ENCODE measurements around the gene STPG3. TPM values are rescaled to one million over a fixed set of nuclear protein-coding genes. Genes with fewer than 3 reads are reported as not detected.
A peak's percentile ranks its signal among the peaks of the same experiment; 100 is the strongest.

STPG3 gene
- total and polyA plus RNA-seq, 2 of the 4 experiments (the other 2 are of a cell fraction) = not detected

DNA sequence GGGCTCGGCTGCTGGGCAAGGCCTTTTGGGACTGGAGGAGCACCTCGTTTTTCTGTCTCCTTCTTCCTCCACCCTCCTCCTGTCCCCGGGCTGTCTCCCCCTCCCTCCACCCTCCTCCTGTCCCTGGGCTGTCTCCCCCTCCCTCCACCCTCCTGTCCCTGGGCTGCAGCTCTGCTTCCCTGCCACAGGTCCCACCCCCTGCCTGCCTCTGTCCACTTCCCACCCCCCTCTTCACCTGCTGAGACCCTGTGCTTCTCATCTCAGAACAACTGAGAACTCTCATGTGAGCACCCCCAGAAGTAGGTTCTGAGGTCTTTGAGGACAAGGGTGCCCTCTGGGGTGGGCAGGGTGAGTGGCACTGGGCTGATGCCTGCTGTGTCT lies 20.6 kb downstream of the STPG3 start:
- peaks cover 13 to 72% of the 10 kb centered on the region in 2 experiments for H3K79me1 ChIP-seq (ENCODE audit: low read depth in 1 of 2, low read length in 2 of 2)
- H3K4ac ChIP-seq (ENCODE audit: low read depth, low read length) = no peak overlapping the region
- in situ Hi-C loops (cut with MboI; ENCODE audit: low sequenced_read_pairs) (no loop called here), dilution Hi-C loops (cut with HindIII; ENCODE audit: low sequenced_read_pairs, unreplicated experiment) (no loop called here), intact Hi-C loops (cut with micrococcal nuclease) (no loop called here)
- H2BK5ac ChIP-seq (ENCODE audit: low read depth, low read length, poor library complexity, severe bottlenecking) = no peak overlapping the region
- peaks cover 14% of the 10 kb centered on the region for H3K9me1 ChIP-seq (ENCODE audit: insufficient read depth, low read length)
- no peak overlapping the region for H4K91ac ChIP-seq (ENCODE audit: insufficient read depth, low read depth, low read length)
- no peak overlapping the region for H4K8ac ChIP-seq (ENCODE audit: low read depth in 2 of 2, low read length in 2 of 2)
- POLR2A ChIA-PET (ENCODE audit: unreplicated experiment) = no interaction called here
- WGBS, 2 experiments (ENCODE audit: extremely low coverage in 2 of 2, insufficient read length in 1 of 2) = 30% methylated on average over 2 of the region's 3 CpGs; no CpG with 5 or more reads in 1 of the 2 experiments
- H3K9me3 ChIP-seq (ENCODE audit: control insufficient read depth, insufficient read depth, low read length) = no peaks in the 10 kb centered on the region
- no peak overlapping the region for H2BK15ac ChIP-seq (ENCODE audit: low read depth, low read length)
- H3K23ac ChIP-seq (ENCODE audit: low read depth, low read length) = no peak overlapping the region
- H3K9ac ChIP-seq (ENCODE audit: low read depth, low read length) = no peak overlapping the region
- peaks cover 29% of the 10 kb centered on the region for H4K20me1 ChIP-seq (ENCODE audit: insufficient read depth, low read length)
- H3K14ac ChIP-seq (replicated peaks; ENCODE audit: low read depth, low read length) = no peak overlapping the region
- H3K4me1 ChIP-seq (ENCODE audit: control insufficient read depth, insufficient read depth, low read length) = peaks cover 15% of the 10 kb centered on the region
- no peak overlapping the region for H3K56ac ChIP-seq (ENCODE audit: extremely low read depth, insufficient read depth, low read length)
- no peak overlapping the region for H2AK5ac ChIP-seq (ENCODE audit: low read depth, low read length)
- no peak overlapping the region for H3K27ac ChIP-seq (ENCODE audit: insufficient read depth, low read length)
- DNase-seq (no peak), ATAC-seq (ENCODE audit: low read depth) (no peak)
- peaks cover 46% of the 10 kb centered on the region for H3K36me3 ChIP-seq (ENCODE audit: control insufficient read depth, insufficient read depth, low read length)
- H3K4me3 ChIP-seq (ENCODE audit: insufficient read depth, low read depth, low read length) = no peak overlapping the region
- H3K18ac ChIP-seq (ENCODE audit: low read depth, low read length) = no peak overlapping the region
- no peak overlapping the region for H2AFZ ChIP-seq (replicated peaks; ENCODE audit: low read length, poor library complexity)
- H3K27me3 ChIP-seq (ENCODE audit: control insufficient read depth, insufficient read depth, low read length) = no peaks in the 10 kb centered on the region
- CTCF ChIA-PET = no interaction called here
- H2BK20ac ChIP-seq (ENCODE audit: low read depth, low read length) = no peak overlapping the region
- TF ChIP-seq MAZ (IDR thresholded peaks at IDR 0.05; ENCODE audit: borderline replicate concordance, low read depth, low read length) (no peak), RCOR1 (IDR thresholded peaks at IDR 0.05; ENCODE audit: insufficient replicate concordance, low read length) (no peak), SMC3 (IDR thresholded peaks at IDR 0.05; ENCODE audit: low read depth, low read length) (no peak), RAD21 (IDR thresholded peaks at IDR 0.05; ENCODE audit: low read length) (no peak)
- no TSS peak for BruUV-seq (replicated peaks)
- H4K5ac ChIP-seq (ENCODE audit: low read depth, low read length) = no peak overlapping the region
- H2AK9ac ChIP-seq (replicated peaks; ENCODE audit: low read depth, low read length, poor library complexity) = peak overlapping the region; percentile 42
- H3K4me2 ChIP-seq (ENCODE audit: low read depth, low read length) = no peak overlapping the region
- no peak overlapping the region for H2BK120ac ChIP-seq (ENCODE audit: low read depth, low read length)

All from IMR-90 (cell line).